Measurements from ENCODE around the gene IL11RA. TPM values are rescaled to one million over a fixed set of nuclear protein-coding genes. Genes with fewer than 3 reads are reported as not detected.
A peak's percentile ranks its signal among the peaks of the same experiment; 100 is the strongest.

Gene IL11RA
- total and polyA plus RNA-seq, 9 donors = 95.8 to 181 (median 137) TPM

DNA sequence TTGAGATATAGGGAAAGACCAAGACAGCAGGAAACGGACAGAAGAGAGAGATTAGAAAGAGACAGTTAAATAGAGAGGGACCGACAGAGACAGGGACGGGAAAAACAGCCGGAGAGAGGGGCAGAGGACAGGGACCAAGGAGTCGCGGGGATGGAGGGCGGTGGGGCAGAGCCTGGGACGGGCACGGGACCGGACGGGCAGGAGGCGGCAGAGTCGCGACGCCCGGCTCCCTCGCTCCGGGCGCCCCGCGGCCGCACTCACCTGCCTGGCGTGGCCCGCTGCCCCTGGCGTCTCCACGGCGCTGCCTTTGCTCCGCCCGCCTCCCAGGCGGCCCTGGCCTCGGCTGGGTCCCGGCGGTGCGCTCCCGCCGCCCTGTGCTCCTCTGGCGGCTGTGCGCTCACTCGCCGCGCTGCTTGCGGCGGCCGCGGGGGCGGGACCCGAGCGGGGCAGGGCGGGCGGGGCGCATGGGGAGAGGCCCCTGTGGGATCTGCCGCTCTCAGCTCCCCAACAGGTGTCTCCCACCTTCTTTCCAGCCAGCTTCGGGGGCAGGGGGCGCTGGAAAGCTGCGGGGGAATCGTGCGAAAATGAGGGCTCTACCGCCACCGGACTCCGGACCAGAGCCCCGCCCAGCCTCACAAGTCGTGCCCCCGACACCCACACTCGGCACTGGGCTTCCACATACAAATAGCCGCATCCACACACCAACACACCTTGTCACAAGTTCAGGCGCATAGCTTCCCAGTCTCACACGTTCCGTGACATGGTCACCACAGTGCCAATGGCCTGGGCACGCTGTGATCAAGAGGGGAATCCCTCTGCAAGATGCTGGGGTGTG is 23.1 kb upstream of the IL11RA start, which contains the start of gene ARID3C:
ARID3C (minus strand) TSS at position 411 of the 835 bp plus-strand sequence. CDS start 1,052 bp downstream, outside the sequence.
- no peak for DNase-seq
- H3K36me3 ChIP-seq (ENCODE audit: control insufficient read depth, insufficient read depth, low read length) = no peaks in the 10 kb centered on the region
- WGBS (ENCODE audit: insufficient coverage) = 2% methylated on average over 69 of the region's 69 CpGs
- no peaks in the 10 kb centered on the region for H3K9me3 ChIP-seq (replicated peaks; ENCODE audit: control insufficient read depth, low read depth, low read length)
- H3K27ac ChIP-seq (ENCODE audit: low read length) = no peak within 1 kb of the TSS
- H3K4me1 ChIP-seq (ENCODE audit: control insufficient read depth, insufficient read depth, low read length) = peaks cover 16% of the 10 kb centered on the region
- peaks cover 70% of the 10 kb centered on the region for H3K27me3 ChIP-seq (ENCODE audit: control insufficient read depth, insufficient read depth, low read length)
- H3K4me3 ChIP-seq (ENCODE audit: low read length) = peak within 1 kb of the TSS; percentile 17

DNA sequence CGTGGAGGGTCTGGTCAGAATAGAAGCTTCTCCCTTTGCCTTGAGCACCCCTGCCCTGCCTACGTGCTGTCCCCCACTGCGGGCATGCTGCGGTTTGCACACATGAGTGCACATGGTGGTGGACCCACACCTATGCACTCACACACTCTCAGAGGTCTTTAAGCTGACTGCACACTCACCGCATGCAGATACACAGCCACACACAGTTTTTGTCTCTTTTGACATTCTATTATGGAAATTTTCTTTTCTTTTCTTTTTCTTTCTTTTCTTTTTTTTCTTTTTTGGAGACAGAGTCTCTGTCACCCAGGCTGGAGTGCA is 22.5 kb upstream of the IL11RA start:
- Histone ChIP-seq H3K4me1 (ENCODE audit: control insufficient read depth, insufficient read depth, low read length) (peaks cover 10% of the 10 kb centered on the region), H3K27me3 (ENCODE audit: control insufficient read depth, insufficient read depth, low read length) (peaks cover 65% of the 10 kb centered on the region), H3K9me3 (replicated peaks; ENCODE audit: control insufficient read depth, low read depth, low read length) (no peaks in the 10 kb centered on the region), H3K27ac (ENCODE audit: low read length) (no peak overlapping the region), H3K4me3 (ENCODE audit: low read length) (no peak overlapping the region), H3K36me3 (ENCODE audit: control insufficient read depth, insufficient read depth, low read length) (no peaks in the 10 kb centered on the region)
- WGBS (ENCODE audit: insufficient coverage) = no CpG with 5 or more reads among the region's 5 CpGs
- DNase-seq = no peak

DNA sequence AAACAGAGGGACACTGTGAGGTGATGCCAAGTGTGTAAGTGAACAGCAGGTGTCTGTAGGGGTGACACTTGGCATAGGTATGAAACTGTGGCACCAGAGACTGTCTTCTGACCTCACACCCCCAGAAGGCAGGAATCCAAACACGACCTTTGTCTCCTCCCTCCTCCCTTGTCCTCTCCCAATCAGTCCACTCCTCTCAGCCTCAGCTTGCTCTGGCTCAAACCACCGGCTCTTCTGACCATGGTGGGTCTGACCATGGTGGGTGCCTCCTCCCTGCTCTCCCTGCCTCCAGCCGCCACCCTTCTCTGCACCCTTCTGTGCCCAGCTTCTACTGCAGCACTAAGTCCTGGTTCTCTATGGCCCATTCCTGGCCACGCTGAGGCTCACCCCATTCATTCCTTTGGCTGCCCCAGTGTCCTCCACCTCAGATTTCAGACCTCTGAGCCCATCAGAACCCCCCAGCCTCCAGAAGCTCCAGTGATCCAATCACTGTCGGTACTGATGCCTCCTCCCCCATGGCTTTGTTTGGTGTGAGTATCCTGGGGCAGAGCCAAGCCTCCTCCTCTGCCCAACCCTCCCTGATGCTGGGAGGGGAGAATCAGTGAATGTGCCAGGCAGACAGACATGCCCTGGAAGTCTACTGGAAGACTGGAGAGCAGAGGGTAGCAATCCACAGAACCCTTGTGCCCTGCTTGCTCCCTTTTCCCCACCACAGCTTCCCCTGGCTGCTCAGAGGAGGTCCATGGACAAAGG is 21.4 kb upstream of the IL11RA start:
- Histone ChIP-seq H3K27ac (ENCODE audit: low read length) (no peak overlapping the region), H3K27me3 (ENCODE audit: control insufficient read depth, insufficient read depth, low read length) (peaks cover 53% of the 10 kb centered on the region), H3K4me3 (ENCODE audit: low read length) (no peak overlapping the region), H3K9me3 (replicated peaks; ENCODE audit: control insufficient read depth, low read depth, low read length) (no peaks in the 10 kb centered on the region), H3K4me1 (ENCODE audit: control insufficient read depth, insufficient read depth, low read length) (peaks cover 16% of the 10 kb centered on the region), H3K36me3 (ENCODE audit: control insufficient read depth, insufficient read depth, low read length) (peaks cover 8% of the 10 kb centered on the region)
- 41% methylated on average over 3 of the region's 5 CpGs for WGBS (ENCODE audit: insufficient coverage)
- no peak for DNase-seq

DNA sequence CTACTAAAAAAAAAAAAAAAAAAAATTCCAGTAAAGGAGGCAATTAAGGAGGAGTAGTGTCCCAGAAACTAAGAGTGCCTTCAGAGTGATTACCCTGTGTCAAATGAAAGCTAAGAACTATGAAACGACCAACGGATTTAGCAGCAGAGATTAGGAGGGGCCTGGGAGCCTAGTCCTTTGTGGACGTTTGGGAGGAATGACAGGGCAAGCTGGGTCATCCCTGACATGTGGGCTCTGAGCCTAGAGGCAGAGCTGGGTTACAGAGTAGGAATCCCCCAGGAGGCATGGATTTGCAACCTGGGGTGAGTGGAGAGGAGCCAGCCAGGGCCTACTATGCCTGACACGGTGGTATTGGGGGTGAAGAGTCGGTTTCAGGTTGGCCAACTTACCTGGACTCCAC is 18.8 kb upstream of the IL11RA start:
- no peak overlapping the region for H3K27ac ChIP-seq (ENCODE audit: low read length)
- peaks cover 37% of the 10 kb centered on the region for H3K4me1 ChIP-seq (ENCODE audit: control insufficient read depth, insufficient read depth, low read length)

DNA sequence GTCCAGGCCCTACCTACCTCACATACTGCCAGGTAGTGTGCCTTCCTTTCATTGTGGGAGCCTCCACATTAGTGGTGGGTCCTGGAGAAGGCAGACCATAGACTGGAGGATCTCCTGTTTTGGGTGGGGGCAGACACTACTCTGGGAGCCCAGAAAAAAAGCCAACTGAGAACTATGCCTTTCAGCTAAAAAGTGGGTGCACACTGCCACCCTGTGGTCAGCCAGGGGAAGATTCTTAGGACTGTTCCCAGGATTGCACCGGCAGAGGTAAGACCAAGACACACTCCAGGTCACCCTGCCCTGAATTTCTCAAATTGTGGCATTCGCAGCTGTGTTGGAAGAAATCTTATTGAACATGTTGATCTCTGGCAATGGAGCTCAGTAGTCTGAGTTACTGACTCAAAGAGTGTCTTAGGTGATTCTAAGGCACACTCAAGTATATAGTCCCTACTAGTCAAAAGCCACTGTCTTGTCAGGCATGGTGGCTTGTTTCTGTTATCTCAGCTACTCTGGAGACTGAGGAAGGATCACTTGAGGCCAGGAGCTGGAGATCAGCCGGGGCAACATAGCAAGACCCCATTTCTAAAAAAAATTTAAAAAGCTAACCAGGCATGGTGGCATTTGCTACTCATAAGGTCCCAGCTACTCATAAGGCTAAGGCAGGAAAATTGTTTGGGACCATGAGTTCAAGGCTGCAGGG is 18.0 kb upstream of the IL11RA start:
- Histone ChIP-seq H3K9me3 (replicated peaks; ENCODE audit: control insufficient read depth, low read depth, low read length) (no peaks in the 10 kb centered on the region), H3K27ac (ENCODE audit: low read length) (no peak overlapping the region), H3K36me3 (ENCODE audit: control insufficient read depth, insufficient read depth, low read length) (peaks cover 14% of the 10 kb centered on the region), H3K4me3 (ENCODE audit: low read length) (no peak overlapping the region), H3K4me1 (ENCODE audit: control insufficient read depth, insufficient read depth, low read length) (peaks cover 40% of the 10 kb centered on the region), H3K27me3 (ENCODE audit: control insufficient read depth, insufficient read depth, low read length) (peaks cover 23% of the 10 kb centered on the region)
- peak; percentile 70 for DNase-seq
- 0% methylated on average over 1 of the region's 3 CpGs for WGBS (ENCODE audit: insufficient coverage)

More for the DNA sequence above, 18.8 kb upstream of the IL11RA start:
- no peak for DNase-seq
- Histone ChIP-seq H3K4me3 (ENCODE audit: low read length) (no peak overlapping the region), H3K27me3 (ENCODE audit: control insufficient read depth, insufficient read depth, low read length) (peaks cover 30% of the 10 kb centered on the region), H3K9me3 (replicated peaks; ENCODE audit: control insufficient read depth, low read depth, low read length) (no peaks in the 10 kb centered on the region), H3K36me3 (ENCODE audit: control insufficient read depth, insufficient read depth, low read length) (peaks cover 14% of the 10 kb centered on the region)
- 46% methylated on average over 3 of the region's 5 CpGs for WGBS (ENCODE audit: insufficient coverage)

DNA sequence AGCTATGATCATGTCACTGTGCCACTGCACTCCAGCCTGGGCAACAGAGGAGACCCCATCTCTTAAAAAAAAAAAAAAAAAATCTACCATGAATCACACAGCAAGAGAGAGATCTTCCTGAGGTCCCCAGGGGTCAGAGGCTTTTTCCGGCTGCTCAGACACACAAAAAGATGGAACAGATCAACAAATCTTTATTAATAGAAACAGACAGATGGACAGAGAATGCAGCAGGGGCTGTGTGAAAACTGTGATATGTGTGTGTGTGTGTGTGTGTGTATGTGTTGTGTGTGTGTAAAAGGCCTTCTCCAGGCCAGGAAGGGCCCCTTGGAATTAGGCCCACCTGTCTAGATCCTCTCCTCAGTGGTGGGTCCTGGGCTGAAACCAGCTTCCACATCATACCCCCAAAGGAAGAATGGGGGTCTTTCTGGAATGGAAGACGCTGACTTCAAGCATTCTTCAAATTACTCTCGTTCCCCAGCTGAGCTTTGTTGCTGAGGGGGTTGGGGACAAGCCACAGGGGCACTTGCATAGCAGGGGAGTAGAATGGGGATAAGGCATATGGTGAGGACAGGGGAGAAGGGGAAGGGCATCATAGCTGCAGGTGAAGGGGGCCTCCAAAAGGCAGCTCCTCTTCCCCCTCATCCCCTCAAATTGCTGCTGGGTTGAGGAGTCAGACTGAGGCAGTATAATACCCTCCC is 17.3 kb upstream of the IL11RA start:
- H3K36me3 ChIP-seq (ENCODE audit: control insufficient read depth, insufficient read depth, low read length) = peaks cover 14% of the 10 kb centered on the region
- no peak overlapping the region for H3K27ac ChIP-seq (ENCODE audit: low read length)
- H3K4me1 ChIP-seq (ENCODE audit: control insufficient read depth, insufficient read depth, low read length) = peaks cover 37% of the 10 kb centered on the region
- H3K4me3 ChIP-seq (ENCODE audit: low read length) = no peak overlapping the region
- no CpG with 5 or more reads among the region's 3 CpGs for WGBS (ENCODE audit: insufficient coverage)
- peaks cover 16% of the 10 kb centered on the region for H3K27me3 ChIP-seq (ENCODE audit: control insufficient read depth, insufficient read depth, low read length)
- DNase-seq = no peak
- no peaks in the 10 kb centered on the region for H3K9me3 ChIP-seq (replicated peaks; ENCODE audit: control insufficient read depth, low read depth, low read length)

DNA sequence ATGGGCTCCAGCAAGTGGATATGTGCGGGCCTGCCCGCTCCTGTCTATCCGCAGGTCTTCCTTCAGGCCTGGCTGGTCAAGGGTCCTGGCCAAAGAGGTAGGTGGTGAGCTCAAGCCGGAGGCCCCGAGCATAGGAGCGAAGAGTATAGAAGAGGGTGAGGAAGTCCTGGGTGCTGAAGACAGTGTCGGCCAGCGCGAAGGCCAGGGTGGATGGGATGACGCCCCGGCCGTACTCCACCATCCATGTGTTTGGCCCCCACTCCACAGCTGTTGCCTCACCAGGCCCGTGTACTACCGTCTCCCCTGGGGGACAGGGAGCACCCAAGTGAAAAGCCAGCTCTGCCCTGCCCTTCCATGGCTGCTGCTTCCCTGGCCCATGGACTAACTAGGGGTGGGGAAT is 16.4 kb upstream of the IL11RA start:
- WGBS (ENCODE audit: insufficient coverage) = 95% methylated on average over 12 of the region's 14 CpGs
- Histone ChIP-seq H3K36me3 (ENCODE audit: control insufficient read depth, insufficient read depth, low read length) (peaks cover 14% of the 10 kb centered on the region), H3K4me1 (ENCODE audit: control insufficient read depth, insufficient read depth, low read length) (peaks cover 37% of the 10 kb centered on the region), H3K27me3 (ENCODE audit: control insufficient read depth, insufficient read depth, low read length) (peaks cover 7% of the 10 kb centered on the region), H3K9me3 (replicated peaks; ENCODE audit: control insufficient read depth, low read depth, low read length) (no peaks in the 10 kb centered on the region), H3K27ac (ENCODE audit: low read length) (no peak overlapping the region), H3K4me3 (ENCODE audit: low read length) (no peak overlapping the region)
- DNase-seq = no peak

DNA sequence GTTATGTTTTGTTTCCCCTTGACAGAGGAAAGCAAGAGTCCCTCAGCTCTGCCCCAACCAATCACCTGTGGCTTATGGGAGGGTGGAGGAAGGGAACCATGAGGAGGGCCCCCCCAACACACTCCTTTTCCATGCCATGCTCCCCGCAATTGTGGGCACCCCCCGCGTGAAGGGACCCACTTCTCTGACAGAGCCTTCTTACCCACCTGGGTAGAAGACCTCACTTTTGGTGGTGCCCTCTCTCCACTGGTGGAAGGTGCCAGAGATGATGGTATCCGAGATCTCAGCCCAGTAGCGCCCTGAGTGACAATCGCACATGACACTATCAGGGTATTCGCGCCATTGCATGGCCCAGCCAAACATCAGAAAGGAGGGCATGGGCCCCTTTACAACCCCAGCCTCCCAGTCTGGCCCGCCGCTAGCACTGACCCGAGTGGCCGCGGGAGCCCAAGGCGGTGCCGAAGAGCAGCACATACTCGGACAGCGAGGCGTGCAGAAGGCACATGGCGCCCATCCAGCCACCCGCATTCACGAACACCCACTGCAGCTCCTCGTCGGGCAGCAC is 15.1 kb upstream of the IL11RA start:
- peak overlapping the region; percentile 69 for H3K27ac ChIP-seq (ENCODE audit: low read length)
- no peak for DNase-seq
- H3K4me3 ChIP-seq (ENCODE audit: low read length) = peak overlapping the region; percentile 81

DNA sequence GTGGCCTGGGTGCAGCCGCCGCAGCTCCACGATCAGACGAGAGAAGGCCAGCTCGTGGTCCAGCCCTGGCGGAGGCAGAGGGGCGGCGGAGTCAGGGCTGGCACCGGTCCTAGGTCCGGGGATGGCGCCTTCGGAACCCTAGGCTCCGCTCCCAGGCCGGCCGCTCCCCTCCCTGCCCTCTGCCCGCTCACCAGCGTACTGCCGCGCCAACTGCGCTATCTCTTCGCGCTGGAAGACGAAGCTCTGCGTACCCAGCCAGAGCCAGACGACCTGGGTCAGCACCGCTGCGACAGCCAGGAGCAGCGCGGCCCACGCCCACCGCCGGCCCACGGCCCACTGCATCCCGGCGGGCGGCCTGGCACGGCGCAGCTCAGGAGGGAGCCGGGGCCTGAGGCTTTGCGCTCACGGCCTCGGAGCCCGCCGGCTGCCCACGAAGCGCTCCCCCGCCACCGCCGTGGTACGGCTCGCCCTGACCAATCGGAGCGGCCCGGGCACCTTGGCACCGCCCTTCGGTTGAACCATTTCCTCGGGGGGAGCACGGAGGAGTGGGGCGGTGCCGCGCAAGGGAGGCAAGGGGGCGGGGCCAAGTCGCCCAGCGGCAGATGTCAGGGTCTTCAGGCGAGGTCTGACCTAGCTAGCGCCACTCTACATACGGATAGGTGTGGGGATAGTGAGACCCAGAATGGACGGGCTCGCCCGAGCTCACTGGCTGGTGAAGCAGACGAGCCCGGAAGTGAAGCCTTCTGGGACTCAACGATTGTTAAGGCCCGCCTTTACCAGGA is 14.4 kb upstream of the IL11RA start, which contains the start of gene SIGMAR1:
SIGMAR1 (minus strand) TSS at position 432 of the 782 bp plus-strand sequence; CDS start at position 342, 90 bp downstream.
- DNase-seq = peak; percentile 96
- H3K4me3 ChIP-seq (ENCODE audit: low read length) = peak within 1 kb of the TSS; percentile 81
- no peaks in the 10 kb centered on the region for H3K27me3 ChIP-seq (ENCODE audit: control insufficient read depth, insufficient read depth, low read length)
- H3K36me3 ChIP-seq (ENCODE audit: control insufficient read depth, insufficient read depth, low read length) = peaks cover 14% of the 10 kb centered on the region
- H3K4me1 ChIP-seq (ENCODE audit: control insufficient read depth, insufficient read depth, low read length) = peaks cover 37% of the 10 kb centered on the region
- H3K9me3 ChIP-seq (replicated peaks; ENCODE audit: control insufficient read depth, low read depth, low read length) = no peaks in the 10 kb centered on the region
- under 1% methylated on average over 74 of the region's 74 CpGs for WGBS (ENCODE audit: insufficient coverage)
- H3K27ac ChIP-seq (ENCODE audit: low read length) = peak within 1 kb of the TSS; percentile 80

More for the DNA sequence above, 15.1 kb upstream of the IL11RA start:
- peaks cover 37% of the 10 kb centered on the region for H3K4me1 ChIP-seq (ENCODE audit: control insufficient read depth, insufficient read depth, low read length)
- no peaks in the 10 kb centered on the region for H3K27me3 ChIP-seq (ENCODE audit: control insufficient read depth, insufficient read depth, low read length)
- H3K36me3 ChIP-seq (ENCODE audit: control insufficient read depth, insufficient read depth, low read length) = peaks cover 14% of the 10 kb centered on the region
- H3K9me3 ChIP-seq (replicated peaks; ENCODE audit: control insufficient read depth, low read depth, low read length) = no peaks in the 10 kb centered on the region
- 1% methylated on average over 18 of the region's 23 CpGs for WGBS (ENCODE audit: insufficient coverage)
